Kasumi-1 (cell line): ENCODE measurements around the gene RPTN.
A peak's percentile ranks its signal among the peaks of the same experiment; 100 is the strongest.
"Not testable (repeated sequence)": the region's sequence is repeated elsewhere in the genome, so short reads cannot be mapped to it uniquely, and the experiment has no call there.

Experiments
- DNase-seq, 2 experiments: peaks; one replicate each; lab custom pipeline; 2025; lab: John Stamatoyannopoulos, UW

Gene RPTN

GRCh38 chr1:152165286-152166077 lies 6.5 kb upstream of the RPTN start:
- DNase-seq: peak; percentile 2 to 28

DNA sequence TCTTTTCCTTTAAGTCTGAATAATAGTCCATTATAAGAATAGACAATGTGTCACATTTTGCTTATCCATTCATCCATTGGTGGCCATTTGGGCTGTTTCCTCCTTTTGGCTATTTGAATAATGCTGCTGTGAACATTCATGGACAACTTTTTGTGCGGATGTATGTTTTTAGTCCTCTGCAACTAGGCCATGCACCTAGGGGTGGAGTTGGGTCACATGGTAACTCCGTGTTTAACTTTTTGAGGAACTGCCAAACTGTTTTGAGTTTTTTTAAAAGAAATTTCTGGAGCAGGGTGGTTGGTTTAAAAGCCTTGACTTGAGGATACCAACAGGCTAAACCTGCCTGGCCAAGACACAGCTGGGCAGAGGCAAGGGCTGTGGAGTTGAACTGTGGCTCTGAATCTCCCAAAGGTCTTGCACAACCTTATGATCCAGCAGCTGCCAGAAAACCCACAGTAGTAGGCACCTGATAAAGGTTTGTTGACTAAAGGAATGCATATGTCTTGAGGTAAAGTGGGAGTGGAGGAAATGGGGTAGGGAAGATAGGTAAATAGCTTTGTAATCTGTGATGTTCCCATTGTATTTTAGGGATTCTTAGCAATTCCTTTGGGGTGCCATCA lies 5.6 kb upstream of the RPTN start:
- no peak for DNase-seq

GRCh38 chr1:152162792-152163463 lies 3.9 kb upstream of the RPTN start:
- no peak for DNase-seq

DNA sequence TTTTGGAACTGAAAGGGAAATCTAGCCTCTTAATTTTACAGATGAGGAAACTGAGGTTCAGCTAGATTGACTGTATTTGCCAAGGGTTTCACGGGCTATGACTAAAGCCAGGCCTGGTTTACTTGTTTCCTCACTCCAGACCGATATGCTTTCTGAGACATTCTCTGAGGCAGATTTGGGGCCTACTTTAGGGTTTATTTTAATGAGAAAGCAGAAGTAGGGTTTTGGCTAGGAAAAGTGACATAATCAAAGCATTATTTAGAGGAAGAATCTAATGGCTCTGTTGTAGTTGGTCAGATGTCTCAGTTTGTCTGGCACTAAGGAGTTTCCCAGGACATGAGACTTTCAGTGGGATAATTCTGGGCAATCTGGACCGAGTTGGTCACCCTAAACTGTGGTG lies 1.5 kb upstream of the RPTN start:
- DNase-seq: peak; percentile 63 to 71

DNA sequence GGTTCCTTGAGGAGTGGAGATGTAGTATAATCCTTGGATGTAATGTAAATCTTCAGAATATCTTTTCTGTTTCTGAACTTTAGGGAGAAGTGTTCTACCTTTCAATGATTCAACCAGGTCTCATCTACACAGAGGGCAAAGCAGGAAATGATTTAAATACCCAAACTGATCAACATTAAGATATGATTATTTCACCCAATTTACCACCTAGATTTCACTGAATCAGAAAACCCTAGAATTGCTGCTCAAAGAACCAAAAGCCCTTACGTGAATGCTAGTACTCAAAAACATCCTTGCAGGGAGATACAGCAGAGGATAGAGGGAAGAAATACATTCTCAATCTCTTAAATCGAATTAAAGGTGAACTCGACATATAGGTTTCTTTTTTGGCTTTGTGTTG lies 5.0 kb downstream of the RPTN start:
- DNase-seq: no peak

DNA sequence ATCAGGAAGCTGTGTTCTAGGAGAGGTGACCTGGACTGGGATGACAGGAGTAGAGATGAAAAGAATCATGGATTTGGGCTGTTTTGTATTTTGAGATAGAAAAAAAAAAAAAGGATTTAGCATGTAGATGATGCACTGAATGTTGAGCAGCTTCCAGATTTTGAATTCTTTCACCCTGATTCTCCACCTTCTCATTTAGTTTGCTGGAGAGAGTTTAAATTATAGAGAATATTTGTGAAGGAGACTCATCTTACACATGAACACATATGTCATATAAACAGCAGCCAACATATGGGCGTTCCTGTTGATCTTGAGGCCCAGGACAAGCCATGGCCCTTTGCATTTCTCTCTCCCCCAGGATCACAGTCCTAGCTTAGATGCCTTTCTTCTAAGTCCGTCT lies 7.4 kb downstream of the RPTN start:
- DNase-seq: no peak

- no peak for DNase-seq
These were observed 10.0 kb downstream of the RPTN start for GRCh38 chr1:152148981-152149380.

DNA sequence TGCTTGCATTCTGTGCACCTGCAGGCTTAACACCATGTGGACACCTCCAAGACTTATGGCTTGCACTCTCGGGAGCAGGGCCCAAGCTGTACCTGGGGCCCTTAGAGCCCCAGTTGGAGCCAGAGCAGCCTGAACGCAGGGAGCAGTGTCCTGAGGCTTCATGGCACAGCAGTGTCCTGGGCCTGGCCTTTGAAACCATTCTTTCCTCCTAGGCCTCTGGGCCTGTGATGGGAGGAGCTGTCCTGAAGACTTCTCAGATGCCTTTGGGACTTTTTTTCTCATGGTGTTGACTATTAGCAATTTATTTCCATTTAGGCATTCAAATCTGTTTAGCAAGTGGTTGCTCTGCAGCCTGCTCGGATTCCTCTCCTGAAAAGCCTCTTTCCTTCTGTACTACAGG lies 11.0 kb downstream of the RPTN start:
- DNase-seq: no peak

- DNase-seq: no peak
These were observed 13.3 kb downstream of the RPTN start for GRCh38 chr1:152145769-152146168.

DNA sequence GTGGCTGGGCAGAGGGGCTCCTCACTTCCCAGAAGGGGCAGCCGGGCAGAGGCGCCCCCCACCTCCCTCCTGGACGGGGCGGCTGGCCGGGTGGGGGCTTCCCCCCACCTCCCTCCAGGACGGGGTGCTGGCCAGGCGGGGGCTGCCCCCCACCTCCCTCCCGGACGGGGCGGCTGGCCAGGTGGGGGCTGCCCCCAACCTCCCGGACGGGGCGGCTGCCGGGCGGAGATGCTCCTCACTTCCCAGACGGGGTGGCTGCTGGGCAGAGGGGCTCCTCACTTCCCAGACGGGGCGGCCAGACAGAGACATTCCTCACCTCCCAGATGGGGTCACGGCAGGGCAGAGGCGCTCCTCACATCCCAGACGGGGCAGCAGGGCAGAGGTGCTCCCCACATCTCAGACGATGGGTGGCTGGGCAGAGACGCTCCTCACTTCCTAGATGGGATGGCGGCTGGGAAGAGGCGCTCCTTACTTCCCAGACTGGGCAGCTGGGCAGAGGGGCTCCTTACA lies 14.3 kb downstream of the RPTN start:
- not testable (repeated sequence) for DNase-seq

DNA sequence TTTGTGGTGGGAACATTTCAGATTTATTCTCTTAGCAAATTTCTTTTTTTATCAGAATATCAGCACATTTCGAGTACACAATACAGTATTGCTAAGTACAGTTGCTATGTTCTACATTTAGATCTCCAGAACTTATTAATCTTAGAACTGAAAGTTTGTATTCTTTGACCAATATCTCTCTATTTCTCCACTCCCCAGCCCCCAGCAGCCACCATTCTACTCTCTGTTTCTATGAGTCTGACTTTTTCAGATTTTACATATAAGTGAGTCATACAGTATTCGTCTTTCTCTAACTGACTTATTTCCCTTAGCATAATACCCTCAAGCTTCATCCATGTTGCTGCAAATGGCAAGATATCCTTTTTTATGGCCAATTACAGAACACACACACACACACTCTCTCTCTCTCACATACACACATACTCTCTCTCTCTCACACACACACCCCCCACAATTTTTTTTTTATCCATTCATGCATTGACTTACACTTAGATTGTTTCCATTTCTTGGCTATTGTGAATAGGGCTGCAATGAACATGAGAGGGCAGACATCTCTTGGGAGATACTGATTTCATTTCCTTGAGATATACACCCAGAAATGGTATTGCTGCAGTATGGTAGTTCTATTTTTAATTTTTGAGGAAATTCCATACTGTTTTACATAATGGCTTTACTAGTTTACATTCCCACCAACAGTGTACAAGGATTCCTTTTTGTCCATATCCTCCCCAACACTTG lies 15.7 kb downstream of the RPTN start:
- no peak for DNase-seq

- peak; percentile 43 to 58 for DNase-seq
These were observed 16.9 kb downstream of the RPTN start for GRCh38 chr1:152141971-152142584.

- DNase-seq: no peak
These were observed 21.8 kb downstream of the RPTN start for GRCh38 chr1:152137215-152137614.

DNA sequence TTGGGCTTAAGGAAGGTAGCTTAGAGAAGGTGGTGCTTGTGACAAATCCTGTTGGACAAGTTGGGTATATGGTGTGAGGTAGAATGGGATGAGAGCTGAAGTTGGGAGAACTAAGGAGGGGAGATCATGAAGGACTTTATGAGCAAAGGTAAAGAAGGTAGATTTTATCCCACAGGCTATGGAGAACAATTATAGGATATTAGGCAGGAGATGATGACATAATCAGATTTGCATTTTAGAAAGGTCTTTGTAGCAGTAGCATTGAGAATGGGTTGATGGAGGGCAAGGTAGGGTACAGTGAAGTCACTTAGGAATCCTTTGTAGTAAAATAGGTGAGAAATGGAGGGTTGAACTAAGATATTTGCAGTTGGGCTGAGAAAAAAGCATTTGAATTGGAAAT lies 28.8 kb downstream of the RPTN start:
- DNase-seq: no peak

DNA sequence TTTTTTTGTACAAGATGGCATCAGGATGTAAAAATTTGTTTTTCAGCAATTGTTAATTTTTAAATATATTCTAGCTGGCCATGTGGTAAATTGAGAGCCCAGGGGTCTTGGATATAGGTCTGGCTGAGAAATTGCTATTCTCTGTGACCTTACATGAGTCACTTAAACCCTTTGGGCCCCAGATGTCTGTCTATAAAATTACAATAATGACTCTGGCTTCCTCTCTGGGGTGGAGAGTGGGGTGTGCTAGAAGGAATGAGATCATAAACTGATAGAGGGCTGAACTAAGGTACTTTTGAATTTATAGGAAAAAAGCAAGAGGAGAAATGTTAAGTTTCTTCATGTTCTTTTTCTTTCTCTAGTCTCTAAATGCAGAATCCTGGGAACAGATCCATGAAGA lies 31.4 kb downstream of the RPTN start:
- DNase-seq: no peak

GRCh38 chr1:152125834-152126443 lies 33.1 kb downstream of the RPTN start:
- DNase-seq: no peak

- DNase-seq: peak in 1 of 2 experiments; percentile 4
These were observed 40.1 kb downstream of the RPTN start for GRCh38 chr1:152118915-152119314.

- no peak for DNase-seq
These were observed 43.7 kb downstream of the RPTN start, which contains the start of gene TCHH for GRCh38 chr1:152115344-152115743. Gene TCHH (minus strand): TSS chr1:152115444. CDS start chr1:152114080, 1,364 bp downstream.

DNA sequence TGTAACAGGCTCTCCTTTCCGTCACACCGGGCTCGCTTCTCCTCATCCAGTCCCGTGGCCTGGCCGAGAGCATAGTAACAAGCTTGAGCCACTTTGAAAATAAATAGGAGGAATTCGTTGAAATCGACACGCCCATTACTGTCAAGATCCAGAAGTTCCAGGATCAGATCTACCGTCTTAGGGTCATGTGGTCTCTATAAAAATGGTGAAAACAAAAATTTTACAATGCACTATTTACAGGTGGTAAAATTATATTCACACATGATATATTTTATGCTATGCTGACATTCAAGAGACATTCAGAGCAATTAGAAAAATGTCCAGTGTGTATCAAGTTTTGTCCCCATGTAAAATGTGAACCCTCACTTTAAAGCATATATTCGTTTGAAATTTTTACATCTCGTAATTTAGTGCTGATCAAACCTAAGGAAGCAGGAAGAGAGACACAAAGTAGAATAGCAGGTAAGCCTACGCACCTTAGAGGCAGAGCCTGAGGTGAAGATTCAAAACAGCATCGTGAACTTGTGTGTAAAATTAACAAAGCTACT lies 46.1 kb downstream of the RPTN start:
- DNase-seq: no peak

DNA sequence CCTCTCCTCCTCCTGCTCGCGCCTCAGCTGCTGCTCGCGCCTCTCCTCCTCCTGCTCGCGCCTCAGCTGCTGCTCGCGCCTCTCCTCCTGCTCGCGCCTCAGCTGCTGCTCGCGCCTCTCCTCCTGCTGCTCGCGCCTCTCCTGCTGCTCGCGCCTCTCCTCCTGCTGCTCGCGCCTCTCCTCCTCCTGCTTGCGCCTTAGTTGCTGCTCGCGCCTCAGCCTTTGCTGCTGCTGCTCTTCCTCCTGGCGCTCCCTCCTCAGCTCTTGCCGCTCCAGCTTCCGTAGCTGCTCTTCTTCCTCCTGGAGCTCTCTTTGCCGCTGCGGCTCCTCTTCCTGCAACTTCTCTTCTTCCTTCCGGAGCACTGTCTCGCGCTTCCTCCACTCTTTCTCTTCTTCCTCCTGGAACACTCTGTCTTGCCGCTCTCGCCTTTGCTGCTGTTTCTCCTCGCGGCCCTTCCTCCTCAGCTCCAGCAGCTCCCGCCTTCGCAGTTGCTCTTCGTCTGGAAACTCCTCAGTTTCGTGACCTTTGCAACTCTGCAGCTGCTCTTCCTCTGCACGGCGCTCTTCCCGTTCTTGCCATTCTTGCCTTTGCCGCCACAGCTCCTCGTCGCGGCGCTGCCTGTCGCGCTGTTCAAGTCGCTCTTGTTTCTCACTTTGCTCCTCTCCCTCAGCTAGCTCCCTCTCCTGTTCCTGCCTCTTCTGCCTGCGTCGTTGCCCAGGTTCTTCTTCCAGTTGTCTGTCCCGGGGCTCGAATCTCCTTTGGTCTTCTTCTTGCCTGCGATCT lies 46.7 kb downstream of the RPTN start:
- DNase-seq: peak; percentile 25 to 36
